HepG2 (cell line): ENCODE measurements around the gene FUT1. TPM values are rescaled to one million over a fixed set of nuclear protein-coding genes. Genes with fewer than 3 reads are reported as not detected.

Experiments
- DNMT3B ChIP-seq: conservative IDR thresholded peaks from 2 replicates; pipeline ENCODE4 v1.6.1; 2016; ENCODE audit warnings: missing biosample characterization, control low read depth
- ELF1 ChIP-seq: sonication (generic); formaldehyde crosslinking; IDR thresholded peaks from 2 replicates; pipeline ENCODE4 v1.4.0; 2020; ENCODE audit warnings: missing genetic modification reagents
- GATAD1 ChIP-seq: IDR thresholded peaks from 2 replicates; pipeline ENCODE4 v1.6.1; 2016; ENCODE audit warnings: missing genetic modification reagents, missing compliant biosample characterization
- HNRNPUL1 ChIP-seq: fragments of 200-400 bp; formaldehyde crosslinking; IDR thresholded peaks from 2 replicates; pipeline ENCODE4 v1.6.1; 2017; ENCODE audit warnings: low read depth, mild to moderate bottlenecking, low read length, moderate library complexity
- KDM4B ChIP-seq: sonication (generic); formaldehyde crosslinking; IDR thresholded peaks from 2 replicates; pipeline ENCODE4 v1.4.0; 2020; ENCODE audit warnings: missing genetic modification reagents
- MAFF ChIP-seq: IDR thresholded peaks from 2 replicates; pipeline ENCODE4 v1.6.1; 2011; ENCODE audit warnings: low read depth, low read length, improper control_type of control experiment
- NFE2 ChIP-seq: sonication (generic); formaldehyde crosslinking; IDR thresholded peaks from 2 replicates; pipeline ENCODE4 v1.4.0; 2020; ENCODE audit warnings: missing genetic modification reagents
- NR2F1 ChIP-seq, 2 experiments: fragments of 450-650 bp in 1 of 2; formaldehyde crosslinking in 1 of 2; IDR thresholded peaks; 2 replicates each; pipeline versions ENCODE4 v1.5.0 to v1.6.1; 2016 to 2020; ENCODE audit warnings: mild to moderate bottlenecking in 1 of 2, missing compliant biosample characterization in 1 of 2, missing genetic modification reagents in 1 of 2, moderate library complexity in 1 of 2
- PHF8 ChIP-seq: sonication (generic); formaldehyde crosslinking; IDR thresholded peaks from 2 replicates; pipeline ENCODE4 v1.5.0; 2020; ENCODE audit warnings: missing genetic modification reagents
- SNRNP70 ChIP-seq: fragments of 200-400 bp; formaldehyde crosslinking; IDR thresholded peaks from 2 replicates; pipeline ENCODE4 v1.6.1; 2017; ENCODE audit warnings: mild to moderate bottlenecking, low read depth, low read length, moderate library complexity
- STAG1 ChIP-seq: sonication (generic); formaldehyde crosslinking; IDR thresholded peaks from 2 replicates; pipeline ENCODE4 v1.4.0; 2020; ENCODE audit warnings: missing genetic modification reagents
- ZNF160 ChIP-seq: sonication (generic); formaldehyde crosslinking; IDR thresholded peaks from 2 replicates; pipeline ENCODE4 v1.8.0; 2022; ENCODE audit warnings: mild to moderate bottlenecking, inconsistent platforms, missing genetic modification reagents
- ZNF230 ChIP-seq: sonication (generic); formaldehyde crosslinking; IDR thresholded peaks from 2 replicates; pipeline ENCODE4 v1.4.0; 2020; ENCODE audit warnings: mild to moderate bottlenecking, missing genetic modification reagents
- ZNF329 ChIP-seq: sonication (generic); formaldehyde crosslinking; IDR thresholded peaks from 2 replicates; pipeline ENCODE4 v1.9.0; 2021; ENCODE audit warnings: low read depth, mild to moderate bottlenecking, missing genetic modification reagents
- ZNF501 ChIP-seq: sonication (generic); formaldehyde crosslinking; IDR thresholded peaks from 2 replicates; pipeline ENCODE4 v1.5.1; 2020; ENCODE audit warnings: mild to moderate bottlenecking, moderate library complexity, missing genetic modification reagents
- ZNF558 ChIP-seq: sonication (generic); formaldehyde crosslinking; IDR thresholded peaks from 2 replicates; pipeline ENCODE4 v1.9.0; 2022; ENCODE audit warnings: mild to moderate bottlenecking, missing genetic modification reagents, borderline replicate concordance
- ZNF597 ChIP-seq: sonication (generic); formaldehyde crosslinking; IDR thresholded peaks from 2 replicates; pipeline ENCODE4 v1.5.0; 2020; ENCODE audit warnings: missing genetic modification reagents
- ZNF839 ChIP-seq: sonication (generic); formaldehyde crosslinking; IDR thresholded peaks from 2 replicates; pipeline ENCODE4 v1.4.0; 2020; ENCODE audit warnings: missing genetic modification reagents, mild to moderate bottlenecking, borderline replicate concordance
- polyA plus RNA-seq, 8 experiments: library from polyadenylated mRNA; depleted of rRNA in 3 of 8; stranded (reverse) in 7 of 8; unstranded in 1 of 8; fragments of >200 nt; fragmentation: Illumina TruSeq in 4 of 8; extraction: Trizol in 4 of 8; gene quantifications; 2 replicates each; pipeline versions ENCODE4 v1.2.1 to v1.2.3, GENCODE V29; 2011 to 2016; ENCODE audit warnings: low read depth in 4 of 8, missing spikeins in 1 of 8, mixed read lengths in 1 of 8; ENCODE audit not compliant: insufficient read depth in 1 of 8
- total RNA-seq, 5 experiments: library from RNA; depleted of rRNA; stranded (reverse); fragments of >200 nt; fragmentation: Illumina TruSeq; extraction: Trizol; gene quantifications; 2 replicates each; pipeline ENCODE4 v1.2.3, GENCODE V29; 2016; ENCODE audit warnings: low read depth in 1 of 5
- TF ChIP-seq, protein P1 (sequence below): sonication (generic); formaldehyde crosslinking; IDR thresholded peaks from 2 replicates; pipeline ENCODE4 v1.4.0; 2020; ENCODE audit warnings: missing genetic modification reagents
- TF ChIP-seq, protein P2 (sequence below): IDR thresholded peaks from 2 replicates; pipeline ENCODE4 v1.6.1; 2016; ENCODE audit warnings: control low read depth
- TF ChIP-seq, protein P3 (sequence below): IDR thresholded peaks from 2 replicates; pipeline ENCODE4 v1.6.1; 2012; ENCODE audit warnings: low read length, improper control_type of control experiment
- TF ChIP-seq, protein P4 (sequence below): sonication (generic); formaldehyde crosslinking; IDR thresholded peaks from 2 replicates; pipeline ENCODE4 v1.8.0; 2022; ENCODE audit warnings: missing genetic modification reagents, mild to moderate bottlenecking, inconsistent platforms, borderline replicate concordance

FUT1 gene
- total and polyA plus RNA-seq, 2 of the 13 experiments (the other 11 are each of a cell fraction or from before 2014, with no cell fraction given): 0.07 to 1.1 TPM

DNA sequence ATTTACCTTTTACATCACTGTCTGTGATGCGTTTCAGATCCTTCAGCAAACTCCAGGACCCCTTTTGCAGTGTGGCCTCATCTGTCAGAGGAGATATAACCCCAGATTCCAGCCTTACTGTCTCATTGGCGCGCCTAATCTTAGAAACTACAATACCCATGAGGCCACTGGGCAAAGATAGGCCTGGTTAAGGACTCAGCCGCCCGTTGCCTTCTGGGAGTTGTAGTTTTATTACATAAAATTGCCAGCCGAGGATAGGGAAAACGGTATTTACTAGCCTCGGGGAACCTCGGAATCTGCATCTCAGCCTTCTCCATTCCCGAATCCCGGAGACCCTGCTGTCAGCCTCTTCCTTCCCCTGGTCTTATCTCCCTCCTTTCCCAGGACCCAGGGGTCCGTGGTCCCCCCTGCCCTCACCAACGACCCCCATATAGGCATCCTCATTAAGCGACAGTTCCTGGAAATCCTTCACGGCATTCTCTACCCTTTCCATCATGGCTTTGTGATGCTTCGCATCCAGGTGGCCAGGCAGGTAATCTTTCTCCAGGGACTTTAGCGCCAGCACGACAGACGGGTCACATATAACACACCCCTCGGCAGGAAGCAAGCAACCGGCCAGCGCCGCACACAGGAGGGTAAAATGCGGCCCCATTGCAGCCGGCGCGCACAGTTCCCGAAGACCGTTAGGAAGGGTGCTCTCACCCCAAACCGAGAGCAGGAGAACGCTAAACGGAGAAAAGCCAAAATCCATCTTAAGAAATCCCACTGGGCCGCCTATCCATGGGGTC is 7.0 kb downstream of the FUT1 start (continued):
- TF ChIP-seq NR2F1 (CRISPR knock-in tag; IDR thresholded peaks at IDR 0.05) (no peak), PHF8 (no peak), ZNF501 (CRISPR knock-in tag) (peak; percentile 59), NFE2 (CRISPR knock-in tag) (no peak), DNMT3B (no peak), ZNF839 (CRISPR knock-in tag) (no peak), STAG1 (no peak), ZNF230 (no peak), HNRNPUL1 (no peak), ZNF329 (CRISPR knock-in tag) (no peak), KDM4B (CRISPR knock-in tag) (no peak), ZNF160 (no peak), ZNF597 (CRISPR knock-in tag) (0 out of 2 replicates have a peak, but pooled peaks have one; percentile 38), MAFF (no peak), GATAD1 (no peak), ZNF558 (CRISPR knock-in tag) (no peak), SNRNP70 (no peak), ELF1 (CRISPR knock-in tag) (no peak)
- TF ChIP-seq, protein P1, sequence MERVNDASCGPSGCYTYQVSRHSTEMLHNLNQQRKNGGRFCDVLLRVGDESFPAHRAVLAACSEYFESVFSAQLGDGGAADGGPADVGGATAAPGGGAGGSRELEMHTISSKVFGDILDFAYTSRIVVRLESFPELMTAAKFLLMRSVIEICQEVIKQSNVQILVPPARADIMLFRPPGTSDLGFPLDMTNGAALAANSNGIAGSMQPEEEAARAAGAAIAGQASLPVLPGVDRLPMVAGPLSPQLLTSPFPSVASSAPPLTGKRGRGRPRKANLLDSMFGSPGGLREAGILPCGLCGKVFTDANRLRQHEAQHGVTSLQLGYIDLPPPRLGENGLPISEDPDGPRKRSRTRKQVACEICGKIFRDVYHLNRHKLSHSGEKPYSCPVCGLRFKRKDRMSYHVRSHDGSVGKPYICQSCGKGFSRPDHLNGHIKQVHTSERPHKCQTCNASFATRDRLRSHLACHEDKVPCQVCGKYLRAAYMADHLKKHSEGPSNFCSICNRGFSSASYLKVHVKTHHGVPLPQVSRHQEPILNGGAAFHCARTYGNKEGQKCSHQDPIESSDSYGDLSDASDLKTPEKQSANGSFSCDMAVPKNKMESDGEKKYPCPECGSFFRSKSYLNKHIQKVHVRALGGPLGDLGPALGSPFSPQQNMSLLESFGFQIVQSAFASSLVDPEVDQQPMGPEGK (CRISPR knock-in tag): no peak
- TF ChIP-seq, protein P2, sequence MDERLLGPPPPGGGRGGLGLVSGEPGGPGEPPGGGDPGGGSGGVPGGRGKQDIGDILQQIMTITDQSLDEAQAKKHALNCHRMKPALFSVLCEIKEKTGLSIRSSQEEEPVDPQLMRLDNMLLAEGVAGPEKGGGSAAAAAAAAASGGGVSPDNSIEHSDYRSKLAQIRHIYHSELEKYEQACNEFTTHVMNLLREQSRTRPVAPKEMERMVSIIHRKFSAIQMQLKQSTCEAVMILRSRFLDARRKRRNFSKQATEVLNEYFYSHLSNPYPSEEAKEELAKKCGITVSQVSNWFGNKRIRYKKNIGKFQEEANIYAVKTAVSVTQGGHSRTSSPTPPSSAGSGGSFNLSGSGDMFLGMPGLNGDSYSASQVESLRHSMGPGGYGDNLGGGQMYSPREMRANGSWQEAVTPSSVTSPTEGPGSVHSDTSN (CRISPR knock-in tag): no peak
- TF ChIP-seq, protein P3, sequence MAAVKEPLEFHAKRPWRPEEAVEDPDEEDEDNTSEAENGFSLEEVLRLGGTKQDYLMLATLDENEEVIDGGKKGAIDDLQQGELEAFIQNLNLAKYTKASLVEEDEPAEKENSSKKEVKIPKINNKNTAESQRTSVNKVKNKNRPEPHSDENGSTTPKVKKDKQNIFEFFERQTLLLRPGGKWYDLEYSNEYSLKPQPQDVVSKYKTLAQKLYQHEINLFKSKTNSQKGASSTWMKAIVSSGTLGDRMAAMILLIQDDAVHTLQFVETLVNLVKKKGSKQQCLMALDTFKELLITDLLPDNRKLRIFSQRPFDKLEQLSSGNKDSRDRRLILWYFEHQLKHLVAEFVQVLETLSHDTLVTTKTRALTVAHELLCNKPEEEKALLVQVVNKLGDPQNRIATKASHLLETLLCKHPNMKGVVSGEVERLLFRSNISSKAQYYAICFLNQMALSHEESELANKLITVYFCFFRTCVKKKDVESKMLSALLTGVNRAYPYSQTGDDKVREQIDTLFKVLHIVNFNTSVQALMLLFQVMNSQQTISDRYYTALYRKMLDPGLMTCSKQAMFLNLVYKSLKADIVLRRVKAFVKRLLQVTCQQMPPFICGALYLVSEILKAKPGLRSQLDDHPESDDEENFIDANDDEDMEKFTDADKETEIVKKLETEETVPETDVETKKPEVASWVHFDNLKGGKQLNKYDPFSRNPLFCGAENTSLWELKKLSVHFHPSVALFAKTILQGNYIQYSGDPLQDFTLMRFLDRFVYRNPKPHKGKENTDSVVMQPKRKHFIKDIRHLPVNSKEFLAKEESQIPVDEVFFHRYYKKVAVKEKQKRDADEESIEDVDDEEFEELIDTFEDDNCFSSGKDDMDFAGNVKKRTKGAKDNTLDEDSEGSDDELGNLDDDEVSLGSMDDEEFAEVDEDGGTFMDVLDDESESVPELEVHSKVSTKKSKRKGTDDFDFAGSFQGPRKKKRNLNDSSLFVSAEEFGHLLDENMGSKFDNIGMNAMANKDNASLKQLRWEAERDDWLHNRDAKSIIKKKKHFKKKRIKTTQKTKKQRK: no peak
- TF ChIP-seq, protein P4, sequence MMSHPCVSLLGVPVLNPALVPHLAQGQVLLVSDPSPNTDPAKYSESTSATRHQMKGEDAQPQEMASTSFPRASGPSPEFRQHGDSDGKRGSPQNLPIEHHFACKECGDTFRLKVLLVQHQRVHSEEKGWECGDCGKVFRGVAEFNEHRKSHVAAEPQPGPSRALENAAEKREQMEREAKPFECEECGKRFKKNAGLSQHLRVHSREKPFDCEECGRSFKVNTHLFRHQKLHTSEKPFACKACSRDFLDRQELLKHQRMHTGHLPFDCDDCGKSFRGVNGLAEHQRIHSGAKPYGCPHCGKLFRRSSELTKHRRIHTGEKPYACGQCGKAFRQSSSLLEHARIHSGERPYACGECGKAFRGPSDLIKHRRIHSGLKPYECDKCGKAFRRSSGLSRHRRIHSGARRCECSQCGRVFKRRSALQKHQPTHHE (CRISPR knock-in tag): no peak
